Fibroblast of pulmonary artery (primary cell): ENCODE data around the gene SVBP.
A peak's percentile ranks its signal among the peaks of the same experiment; 100 is the strongest.

ENCODE experiments used
- DNase-seq: peaks from one replicate; pipeline ENCODE4 v3.0.0-alpha.2; 2010; ENCODE audit warnings: low read depth
- H3K4me3 ChIP-seq: replicated peaks from 2 replicates; pipeline ENCODE4 v1.5.1; 2011; ENCODE audit warnings: low read depth, mild to moderate bottlenecking, control low read depth, low read length, moderate library complexity
- CTCF ChIP-seq: IDR thresholded peaks from 2 replicates; pipeline ENCODE4 v1.5.1; 2011; ENCODE audit warnings: mild to moderate bottlenecking, control low read depth, low read length, inconsistent platforms; ENCODE audit errors: missing control alignments

SVBP gene

DNA sequence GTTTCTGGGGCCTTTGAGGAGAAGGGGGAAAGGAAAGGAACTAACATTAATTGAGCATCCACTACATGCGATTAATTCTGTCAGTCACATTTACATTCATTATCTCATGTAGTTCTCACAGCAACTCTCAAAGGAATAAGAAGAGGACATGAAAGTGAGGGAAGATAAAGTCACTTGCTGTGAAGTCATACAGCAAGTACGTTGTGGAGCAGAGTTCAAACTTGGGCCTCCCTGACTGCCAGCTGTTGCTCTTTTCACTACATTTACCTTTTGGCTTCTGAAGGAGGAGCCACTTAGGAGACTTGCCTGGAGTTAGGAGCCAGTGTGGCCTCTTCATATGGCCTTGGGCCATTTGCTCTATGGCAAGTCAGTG, 35.4 kb upstream of the SVBP start:
- DNase-seq: no peak
- no peak for TF ChIP-seq CTCF
- no peak overlapping the region for H3K4me3 ChIP-seq

- no peak for DNase-seq
- H3K4me3 ChIP-seq: no peak overlapping the region
- no peak for TF ChIP-seq CTCF
Measured at GRCh38 chr1:42851960-42852607, 34.9 kb upstream of the SVBP start.

- H3K4me3 ChIP-seq: no peak overlapping the region
- no peak for TF ChIP-seq CTCF
- DNase-seq: no peak
Measured at GRCh38 chr1:42851420-42851819, 34.2 kb upstream of the SVBP start.

DNA sequence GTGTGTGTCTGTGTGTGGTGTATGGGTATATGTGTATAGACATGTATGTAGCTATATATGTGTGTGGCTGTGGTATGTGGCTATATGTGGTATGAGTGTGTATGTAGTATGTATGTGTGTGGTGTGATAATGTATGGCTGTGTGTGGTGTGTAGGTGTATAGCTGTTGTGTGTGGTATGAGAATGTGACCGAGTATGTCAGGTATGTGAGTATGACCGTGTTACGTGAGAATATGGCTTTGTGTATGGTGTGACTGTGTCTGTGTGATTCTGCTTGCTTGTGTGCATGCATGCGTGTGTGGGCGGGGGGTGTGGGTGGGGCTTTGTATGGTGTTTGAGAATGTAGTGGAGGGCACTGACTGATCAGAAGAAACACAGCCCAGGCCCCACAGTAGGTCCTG, 32.7 kb upstream of the SVBP start:
- H3K4me3 ChIP-seq: no peak overlapping the region
- DNase-seq: no peak
- no peak for TF ChIP-seq CTCF

DNA sequence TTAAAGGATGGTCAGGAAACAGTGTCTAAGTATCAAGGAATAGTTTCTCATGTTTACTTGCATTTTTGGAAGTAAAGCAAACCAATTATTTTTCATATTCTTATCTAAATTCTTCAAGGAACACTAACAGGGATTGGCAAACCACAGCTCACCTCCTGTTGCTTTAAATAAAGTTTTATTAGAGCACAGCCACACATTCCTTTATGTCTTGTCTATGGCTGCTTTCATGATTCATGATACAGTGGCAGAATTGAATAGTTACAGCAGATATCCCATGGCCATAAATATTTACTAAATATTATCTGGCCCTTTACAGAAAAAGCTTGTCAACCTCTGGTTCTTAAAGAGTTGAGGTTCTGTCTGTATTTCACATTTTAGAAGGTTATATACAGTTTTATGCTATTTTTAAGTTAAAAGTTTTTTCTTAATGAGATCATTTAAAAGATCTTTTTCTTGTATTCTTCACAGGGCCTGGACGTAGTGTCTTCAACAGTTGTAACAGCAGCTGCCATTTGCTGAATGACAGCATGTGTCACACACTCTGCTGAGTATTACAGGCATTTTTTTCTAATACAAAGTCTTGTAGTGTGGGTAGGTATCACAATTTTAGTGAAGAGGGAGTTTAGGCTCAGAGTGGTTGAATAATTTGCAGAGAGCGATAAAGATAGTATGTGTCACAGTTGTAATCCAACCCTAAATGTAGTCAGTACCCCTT, 31.8 kb upstream of the SVBP start:
- no peak for DNase-seq
- no peak for TF ChIP-seq CTCF
- H3K4me3 ChIP-seq: no peak overlapping the region

DNA sequence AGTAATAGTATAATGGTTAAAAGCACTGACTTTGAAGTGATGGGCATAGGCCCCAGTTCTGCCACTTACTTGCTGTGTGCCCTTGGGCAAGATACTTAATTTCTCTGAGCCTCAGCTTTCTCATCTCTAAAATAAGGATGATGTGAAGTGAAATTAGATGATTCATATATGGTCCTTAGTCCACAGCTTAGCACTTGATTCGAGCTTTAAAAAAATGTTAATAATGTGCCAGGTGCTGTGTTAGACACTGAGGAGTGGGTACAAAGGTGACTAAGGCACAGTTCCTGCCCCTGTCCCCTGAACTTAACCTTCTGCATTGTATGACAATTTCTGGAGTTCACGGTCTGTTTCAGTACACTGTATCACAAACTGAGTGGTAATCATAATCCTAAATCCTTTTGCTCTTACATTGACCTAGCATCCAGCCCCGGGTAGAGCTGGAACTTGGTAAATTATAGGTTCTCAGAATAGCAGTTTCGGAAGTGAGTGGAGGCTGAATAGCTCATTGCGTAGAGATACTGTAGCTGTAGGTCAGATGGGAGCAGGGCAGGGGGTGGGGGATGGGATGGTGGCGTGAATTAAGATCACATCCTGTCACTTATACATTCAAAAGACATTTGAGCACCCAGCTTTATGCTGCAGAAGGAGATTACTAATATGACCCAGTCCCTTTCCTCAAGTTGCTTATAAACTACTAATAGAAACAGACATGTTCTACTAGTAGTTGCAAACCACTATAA, 30.7 kb upstream of the SVBP start:
- TF ChIP-seq CTCF: no peak
- DNase-seq: no peak
- H3K4me3 ChIP-seq: peak overlapping the region; percentile 94
